Thyroid gland (tissue), 4 donors: ENCODE results near the gene ANGPTL8. TPM values are rescaled to one million over a fixed set of nuclear protein-coding genes. Genes with fewer than 3 reads are reported as not detected.

Experiments
- DNase-seq, 2 donors: peaks; one replicate each; pipeline ENCODE4 v3.0.0-alpha.2; 2019
- H3K27ac ChIP-seq, 3 donors: fragments of 200-600 bp; sonication (generic); 1 replicate in 2 of 3; 2 replicates in 1 of 3; pipeline ENCODE4 v1.5.1; 2016 to 2019; ENCODE audit warnings: mild to moderate bottlenecking in 1 of 3, moderate library complexity in 1 of 3
- H3K27me3 ChIP-seq: fragments of 200-600 bp; sonication (generic); one replicate; pipeline ENCODE4 v1.5.1; 2019
- H3K36me3 ChIP-seq, 2 donors: fragments of 200-600 bp; sonication (generic); one replicate each; pipeline ENCODE4 v1.5.1; 2016 to 2019
- H3K4me1 ChIP-seq, 2 donors: fragments of 200-600 bp; sonication (generic); one replicate each; pipeline ENCODE4 v1.5.1; 2017 to 2019
- H3K4me3 ChIP-seq, 3 donors: fragments of 200-600 bp; sonication (generic); replicated peaks in 1 of 3; 1 replicate in 2 of 3; 2 replicates in 1 of 3; pipeline ENCODE4 v1.5.1; 2016; ENCODE audit warnings: mild to moderate bottlenecking in 1 of 3
- H3K9me3 ChIP-seq: fragments of 200-600 bp; sonication (generic); one replicate; pipeline ENCODE4 v1.5.1; 2017
- CTCF ChIP-seq, 6 experiments: fragments of 200-600 bp in 3 of 6; fragments of 450-650 bp in 3 of 6; sonication (generic) in 3 of 6; IDR thresholded peaks; one replicate each; pipeline ENCODE4 v1.5.1; 2016 to 2019; ENCODE audit warnings: antibody characterized with exemption in 6 of 6, mild to moderate bottlenecking in 2 of 6, inconsistent platforms in 1 of 6, moderate library complexity in 1 of 6
- POLR2A ChIP-seq, 2 donors: fragments of 450-650 bp; IDR thresholded peaks; one replicate each; pipeline ENCODE4 v1.6.1; 2017; ENCODE audit warnings: antibody characterized with exemption in 2 of 2, mild to moderate bottlenecking in 2 of 2, moderate library complexity in 1 of 2
- WGBS, 2 donors: methylation state at CpG; one replicate each; pipeline ENCODE4 v1.1.5; 2017; 5-methylcytosine and 5-hydroxymethylcytosine counted together
- intact Hi-C: fragments of 100-400 bp; cut with DNase I; formaldehyde crosslinking; loops from one replicate; pipeline ENCODE4 v1.15.1; 2023
- total RNA-seq, 4 donors: library from RNA; depleted of rRNA; stranded (reverse); fragments of >200 nt; gene quantifications; one replicate each; pipeline ENCODE4 v1.2.3, GENCODE V29; 2016

The ANGPTL8 gene
- total RNA-seq, 4 donors from 2014 or later: 3.4 TPM; not detected in 3

GRCh38 chr19:11203194-11204075 is 36.0 kb upstream of the ANGPTL8 start:
- 48 to 55% methylated on average over 15 to 16 of the region's 17 CpGs for WGBS, 2 donors
- Histone ChIP-seq H3K27me3 (no peaks in the 10 kb centered on the region), H3K9me3 (no peaks in the 10 kb centered on the region), H3K36me3 (peaks cover 4 to 6% of the 10 kb centered on the region in 2 donors), H3K4me3 (no peak overlapping the region), H3K4me1 (peaks cover 26 to 36% of the 10 kb centered on the region in 2 donors), H3K27ac (peak overlapping the region; percentile 92 to 95 (median 93))
- intact Hi-C loops: loop anchor here (5.0 kb wide), 2 partner anchors 66 to 171 kb away; no protein-coding TSS in a partner anchor
- peak; percentile 83 to 89 for DNase-seq
- TF ChIP-seq CTCF (IDR thresholded peaks at IDR 0.05) (peak; percentile 74 to 92 (median 82)), POLR2A (IDR thresholded peaks at IDR 0.05) (no peak)

- Histone ChIP-seq H3K9me3 (no peaks in the 10 kb centered on the region), H3K27me3 (no peaks in the 10 kb centered on the region), H3K4me3 (no peak overlapping the region), H3K4me1 (peaks cover 19 to 30% of the 10 kb centered on the region in 2 donors), H3K27ac (peak overlapping the region; percentile 92 to 95 (median 93)), H3K36me3 (peaks cover 6 to 8% of the 10 kb centered on the region in 2 donors)
- WGBS, 2 donors: 84 to 91% methylated on average over 8 to 9 of the region's 9 CpGs
- intact Hi-C loops: loop anchor here (5.0 kb wide), 2 partner anchors 67 to 172 kb away; no protein-coding TSS in a partner anchor
- no peak for DNase-seq
- TF ChIP-seq POLR2A (IDR thresholded peaks at IDR 0.05) (no peak), CTCF (IDR thresholded peaks at IDR 0.05) (peak in 1 of 6 experiments; percentile 7)
Measured at GRCh38 chr19:11204076-11204602, 35.3 kb upstream of the ANGPTL8 start.

GRCh38 chr19:11204943-11205349 is 34.5 kb upstream of the ANGPTL8 start:
- no peaks in the 10 kb centered on the region for H3K27me3 ChIP-seq
- peak overlapping the region; percentile 92 to 95 (median 93) for H3K27ac ChIP-seq
- TF ChIP-seq POLR2A (IDR thresholded peaks at IDR 0.05): no peak
- no peak for TF ChIP-seq CTCF (IDR thresholded peaks at IDR 0.05)
- DNase-seq: peak; percentile 96 to 97
- H3K9me3 ChIP-seq: no peaks in the 10 kb centered on the region
- peaks cover 18 to 28% of the 10 kb centered on the region in 2 donors for H3K4me1 ChIP-seq
- peaks cover 6 to 8% of the 10 kb centered on the region in 2 donors for H3K36me3 ChIP-seq
- intact Hi-C loops: loop anchor here (5.0 kb wide), 2 partner anchors 68 to 173 kb away; no protein-coding TSS in a partner anchor
- H3K4me3 ChIP-seq: no peak overlapping the region
- WGBS, 2 donors: 31 to 55% methylated on average over 5 of the region's 5 CpGs

GRCh38 chr19:11205939-11206570 is 33.4 kb upstream of the ANGPTL8 start:
- H3K27me3 ChIP-seq: no peaks in the 10 kb centered on the region
- H3K9me3 ChIP-seq: no peaks in the 10 kb centered on the region
- H3K27ac ChIP-seq: peak overlapping the region in 1 of 3 donors; percentile 92
- WGBS, 2 donors: 87 to 90% methylated on average over 9 of the region's 9 CpGs
- DNase-seq: no peak
- intact Hi-C loops: no loop called here
- H3K4me3 ChIP-seq: no peak overlapping the region
- peaks cover 18 to 28% of the 10 kb centered on the region in 2 donors for H3K4me1 ChIP-seq
- TF ChIP-seq CTCF (IDR thresholded peaks at IDR 0.05) (no peak), POLR2A (IDR thresholded peaks at IDR 0.05) (no peak)
- H3K36me3 ChIP-seq: peaks cover 7 to 13% of the 10 kb centered on the region in 2 donors
